Upper lobe of left lung (tissue), 4 donors: ENCODE measurements around the gene HS3ST6.

Experiments
- EP300 ChIP-seq, 4 donors: sonication (generic); formaldehyde crosslinking; IDR thresholded peaks; one replicate each; pipeline ENCODE4 v1.5.1; 2017; ENCODE audit warnings: antibody characterized with exemption in 4 of 4, control low read depth in 2 of 4
- POLR2A ChIP-seq, 4 donors: fragments of 450-650 bp; IDR thresholded peaks; one replicate each; pipeline ENCODE4 v1.5.1; 2016 to 2017; ENCODE audit warnings: antibody characterized with exemption in 4 of 4, mild to moderate bottlenecking in 2 of 4
- TF ChIP-seq, protein P1 (sequence below), 6 experiments: fragments of 450-650 bp in 4 of 6; fragments of 200-600 bp in 2 of 6; sonication (generic) in 2 of 6; IDR thresholded peaks; one replicate each; pipeline ENCODE4 v1.5.1; 2016 to 2019; ENCODE audit warnings: antibody characterized with exemption in 6 of 6

DNA sequence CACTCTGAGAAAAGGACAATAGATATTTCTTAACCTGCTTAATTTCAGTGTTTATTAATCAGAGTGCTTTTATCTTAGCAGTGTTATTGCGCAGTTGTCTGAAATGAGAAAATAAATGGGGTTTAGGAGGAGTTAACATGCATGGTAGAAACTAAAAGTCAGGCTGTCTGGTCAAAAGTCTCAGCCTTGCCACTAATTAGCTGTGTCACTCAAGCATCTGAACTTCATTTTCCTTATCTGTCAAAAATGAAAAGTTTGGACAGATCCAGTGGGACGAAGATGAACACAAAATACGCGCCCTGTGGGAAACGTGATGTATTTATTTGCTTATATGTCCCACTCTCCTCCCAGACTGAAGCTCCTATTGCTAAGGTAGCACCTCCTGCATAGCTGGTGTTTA is 40.0 kb downstream of the HS3ST6 start:
- TF ChIP-seq, protein P1, sequence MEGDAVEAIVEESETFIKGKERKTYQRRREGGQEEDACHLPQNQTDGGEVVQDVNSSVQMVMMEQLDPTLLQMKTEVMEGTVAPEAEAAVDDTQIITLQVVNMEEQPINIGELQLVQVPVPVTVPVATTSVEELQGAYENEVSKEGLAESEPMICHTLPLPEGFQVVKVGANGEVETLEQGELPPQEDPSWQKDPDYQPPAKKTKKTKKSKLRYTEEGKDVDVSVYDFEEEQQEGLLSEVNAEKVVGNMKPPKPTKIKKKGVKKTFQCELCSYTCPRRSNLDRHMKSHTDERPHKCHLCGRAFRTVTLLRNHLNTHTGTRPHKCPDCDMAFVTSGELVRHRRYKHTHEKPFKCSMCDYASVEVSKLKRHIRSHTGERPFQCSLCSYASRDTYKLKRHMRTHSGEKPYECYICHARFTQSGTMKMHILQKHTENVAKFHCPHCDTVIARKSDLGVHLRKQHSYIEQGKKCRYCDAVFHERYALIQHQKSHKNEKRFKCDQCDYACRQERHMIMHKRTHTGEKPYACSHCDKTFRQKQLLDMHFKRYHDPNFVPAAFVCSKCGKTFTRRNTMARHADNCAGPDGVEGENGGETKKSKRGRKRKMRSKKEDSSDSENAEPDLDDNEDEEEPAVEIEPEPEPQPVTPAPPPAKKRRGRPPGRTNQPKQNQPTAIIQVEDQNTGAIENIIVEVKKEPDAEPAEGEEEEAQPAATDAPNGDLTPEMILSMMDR (IDR thresholded peaks at IDR 0.05), result no peak
- TF ChIP-seq POLR2A (IDR thresholded peaks at IDR 0.05), result no peak
- no peak for TF ChIP-seq EP300 (IDR thresholded peaks at IDR 0.05)
